ENCODE results near the gene IL20RA.

The IL20RA gene

GRCh38 chr6:137015943-137016342, 28.8 kb downstream of the IL20RA start:
- TF ChIP-seq CTCF (IDR thresholded peaks at IDR 0.05; ENCODE audit: low read depth, low read length): no peak
- no peak for DNase-seq (ENCODE audit: extremely low read depth, low read depth)

- DNase-seq (ENCODE audit: extremely low read depth, low read depth): peak; percentile 3
- TF ChIP-seq CTCF (IDR thresholded peaks at IDR 0.05; ENCODE audit: low read depth, low read length): peak; percentile 63
Observed at GRCh38 chr6:137013738-137014602, 30.8 kb downstream of the IL20RA start.

GRCh38 chr6:137013031-137013430, 31.7 kb downstream of the IL20RA start:
- no peak for DNase-seq (ENCODE audit: extremely low read depth, low read depth)
- no peak for TF ChIP-seq CTCF (IDR thresholded peaks at IDR 0.05; ENCODE audit: low read depth, low read length)

GRCh38 chr6:137011406-137011805, 33.4 kb downstream of the IL20RA start:
- no peak for TF ChIP-seq CTCF (IDR thresholded peaks at IDR 0.05; ENCODE audit: low read depth, low read length)
- DNase-seq (ENCODE audit: extremely low read depth, low read depth): no peak

- TF ChIP-seq CTCF (IDR thresholded peaks at IDR 0.05; ENCODE audit: low read depth, low read length): no peak
- no peak for DNase-seq (ENCODE audit: extremely low read depth, low read depth)
Observed at GRCh38 chr6:137010128-137010718, 34.5 kb downstream of the IL20RA start.

GRCh38 chr6:137008204-137008603, 36.6 kb downstream of the IL20RA start:
- TF ChIP-seq CTCF (IDR thresholded peaks at IDR 0.05; ENCODE audit: low read depth, low read length): no peak
- no peak for DNase-seq (ENCODE audit: extremely low read depth, low read depth)

- no peak for TF ChIP-seq CTCF (IDR thresholded peaks at IDR 0.05; ENCODE audit: low read depth, low read length)
- no peak for DNase-seq (ENCODE audit: extremely low read depth, low read depth)
Observed at GRCh38 chr6:137006056-137006455, 38.7 kb downstream of the IL20RA start.

All from AG09319 (cell line).